ENCODE results near the gene TRIM71.

- TF ChIP-seq EZH2 (IDR thresholded peaks at IDR 0.05; ENCODE audit: borderline replicate concordance, low read length) = no peak
- TF ChIP-seq CTCF (IDR thresholded peaks at IDR 0.05; ENCODE audit: low read length) = no peak
Observed at GRCh38 chr3:32797776-32798175, 20.0 kb upstream of the TRIM71 start.
